ENCODE results near the gene OTULIN.

The OTULIN gene

GRCh38 chr5:14720236-14720923, 55.9 kb downstream of the OTULIN start:
- no peak for TF ChIP-seq CTCF (IDR thresholded peaks at IDR 0.05; ENCODE audit: low read depth, low read length)
- no peak overlapping the region for H3K4me3 ChIP-seq (ENCODE audit: low read depth, low read length)

- TF ChIP-seq CTCF (IDR thresholded peaks at IDR 0.05; ENCODE audit: low read depth, low read length): no peak
- no peak overlapping the region for H3K4me3 ChIP-seq (ENCODE audit: low read depth, low read length)
These were observed 57.6 kb downstream of the OTULIN start for GRCh38 chr5:14721990-14722656.

GRCh38 chr5:14722923-14723322, 58.4 kb downstream of the OTULIN start:
- no peak overlapping the region for H3K4me3 ChIP-seq (ENCODE audit: low read depth, low read length)
- TF ChIP-seq CTCF (IDR thresholded peaks at IDR 0.05; ENCODE audit: low read depth, low read length): no peak

GRCh38 chr5:14723701-14724132, 59.2 kb downstream of the OTULIN start:
- no peak for TF ChIP-seq CTCF (IDR thresholded peaks at IDR 0.05; ENCODE audit: low read depth, low read length)
- no peak overlapping the region for H3K4me3 ChIP-seq (ENCODE audit: low read depth, low read length)

GRCh38 chr5:14724633-14725032, 60.1 kb downstream of the OTULIN start:
- no peak for TF ChIP-seq CTCF (IDR thresholded peaks at IDR 0.05; ENCODE audit: low read depth, low read length)
- H3K4me3 ChIP-seq (ENCODE audit: low read depth, low read length): no peak overlapping the region

- no peak for TF ChIP-seq CTCF (IDR thresholded peaks at IDR 0.05; ENCODE audit: low read depth, low read length)
- no peak overlapping the region for H3K4me3 ChIP-seq (ENCODE audit: low read depth, low read length)
These were observed 61.7 kb downstream of the OTULIN start for GRCh38 chr5:14726066-14726838.
